Ectodermal cell (in vitro differentiated cells): ENCODE results near the gene PNLIPRP3. TPM values are rescaled to one million over a fixed set of nuclear protein-coding genes. Genes with fewer than 3 reads are reported as not detected.
"Not testable (repeated sequence)": the region's sequence is repeated elsewhere in the genome, so short reads cannot be mapped to it uniquely, and the experiment has no call there.

Source experiments
- H3K27ac ChIP-seq: 2 replicates; pipeline ENCODE4 v1.7.0; 2013; ENCODE audit warnings: mild to moderate bottlenecking, low read depth, low read length; ENCODE audit not compliant: insufficient read depth, poor library complexity, severe bottlenecking
- H3K27me3 ChIP-seq: 2 replicates; pipeline ENCODE4 v1.7.0; 2013; ENCODE audit warnings: mild to moderate bottlenecking, low read length; ENCODE audit not compliant: insufficient read depth, control insufficient read depth, poor library complexity, severe bottlenecking
- H3K36me3 ChIP-seq: one replicate; pipeline ENCODE4 v1.7.0; 2013; ENCODE audit warnings: low read length; ENCODE audit not compliant: control insufficient read depth, insufficient read depth
- H3K4me1 ChIP-seq: one replicate; pipeline ENCODE4 v1.7.0; 2013; ENCODE audit warnings: low read length; ENCODE audit not compliant: control insufficient read depth, insufficient read depth
- H3K4me3 ChIP-seq: 2 replicates; pipeline ENCODE4 v1.7.0; 2013; ENCODE audit warnings: low read depth, low read length, control low read depth; ENCODE audit not compliant: insufficient read depth
- H3K9me3 ChIP-seq: 2 replicates; pipeline ENCODE4 v1.7.0; 2013; ENCODE audit warnings: mild to moderate bottlenecking, low read length, moderate library complexity; ENCODE audit not compliant: control insufficient read depth
- WGBS, 2 experiments: methylation state at CpG; one replicate each; pipeline ENCODE4 v1.1.7; 2013; ENCODE audit warnings: missing lambda C conversion rate in 2 of 2; 5-methylcytosine and 5-hydroxymethylcytosine counted together
- polyA plus RNA-seq, 4 experiments: library from polyadenylated mRNA; stranded (reverse); fragments of 50-300 nt; gene quantifications; one replicate each; pipeline ENCODE4 v1.2.3, GENCODE V29; 2013

The PNLIPRP3 gene
- polyA plus RNA-seq (2013, experiment 1 of 4), result not detected
- not detected for polyA plus RNA-seq (2013, experiment 2 of 4)
- polyA plus RNA-seq (2013, experiment 3 of 4), result not detected
- not detected for polyA plus RNA-seq (2013, experiment 4 of 4)

DNA sequence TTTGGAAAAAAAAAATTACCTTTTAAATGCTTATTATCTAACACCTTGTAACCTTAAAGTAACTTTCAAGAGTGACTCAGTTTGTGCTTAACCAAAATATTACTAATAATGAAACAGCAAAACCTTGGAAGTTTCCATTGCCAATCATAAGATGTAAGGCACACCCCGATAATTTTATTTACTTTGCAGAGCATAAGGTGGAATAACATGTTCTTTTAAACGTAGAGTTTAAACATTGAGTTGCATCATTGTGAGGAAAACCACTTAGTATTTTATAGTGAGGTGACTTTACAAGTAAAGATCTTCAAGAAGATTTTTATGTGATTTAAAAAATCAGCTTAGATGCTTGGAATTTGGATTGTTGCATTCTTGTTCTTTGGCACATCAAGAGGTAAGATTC lies at the start of gene PNLIPRP3:
Gene PNLIPRP3 (plus strand): TSS at position 177 of the 400 bp plus-strand sequence. CDS start 166 bp downstream, at position 343.
- Histone ChIP-seq H3K4me1 (no peaks in the 10 kb centered on the region), H3K9me3 (no peaks in the 10 kb centered on the region), H3K27ac (no peak within 1 kb of the TSS), H3K27me3 (no peaks in the 10 kb centered on the region), H3K4me3 (no peak within 1 kb of the TSS), H3K36me3 (no peaks in the 10 kb centered on the region)
- WGBS, 2 experiments, result 93 to 95% methylated on average over 2 of the region's 2 CpGs

DNA sequence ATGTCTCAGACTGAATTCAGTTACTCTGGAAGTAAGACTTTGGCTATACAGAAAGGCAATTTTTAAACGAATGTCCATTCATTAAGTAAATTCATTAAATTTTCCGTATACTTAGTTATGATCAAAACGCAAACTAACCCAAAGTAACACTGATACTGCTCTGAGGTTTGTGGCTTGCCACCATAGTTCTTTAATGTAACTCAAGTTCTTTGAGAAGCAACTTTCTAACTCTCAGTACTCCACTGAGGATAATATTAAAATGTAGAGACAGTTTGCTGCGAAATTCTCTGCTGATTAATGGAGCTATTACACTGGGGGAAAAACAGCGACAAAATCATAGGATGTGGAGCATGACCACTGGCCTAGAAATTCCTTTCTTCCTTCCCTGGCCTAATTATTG lies 45.4 kb upstream of the PNLIPRP3 start:
- Histone ChIP-seq H3K4me3 (no peak overlapping the region), H3K9me3 (no peaks in the 10 kb centered on the region), H3K27me3 (no peaks in the 10 kb centered on the region), H3K4me1 (no peaks in the 10 kb centered on the region), H3K36me3 (no peaks in the 10 kb centered on the region), H3K27ac (no peak overlapping the region)
- 94 to 96% methylated on average over 5 of the region's 5 CpGs for WGBS, 2 experiments

DNA sequence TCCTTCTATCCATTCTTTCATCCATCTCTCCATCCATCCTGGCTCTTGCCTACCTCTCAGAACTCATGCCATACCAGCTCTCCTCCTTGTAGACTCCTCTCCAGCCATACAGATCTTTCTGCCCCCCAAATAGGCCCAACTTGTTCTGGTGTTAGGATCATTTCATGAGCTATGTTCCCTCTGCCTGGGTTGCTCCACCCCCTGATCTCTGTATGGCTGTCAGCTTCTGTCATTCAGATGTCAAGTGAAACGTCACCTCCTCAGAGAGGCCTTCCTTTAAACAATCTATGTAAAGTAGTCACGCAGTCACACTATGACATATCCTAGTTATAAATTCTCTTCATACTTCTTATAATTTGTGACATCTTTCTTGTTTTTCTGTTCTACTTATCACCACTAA lies 42.3 kb upstream of the PNLIPRP3 start:
- H3K27me3 ChIP-seq, result no peaks in the 10 kb centered on the region
- no peaks in the 10 kb centered on the region for H3K9me3 ChIP-seq
- H3K27ac ChIP-seq, result no peak overlapping the region
- no peaks in the 10 kb centered on the region for H3K36me3 ChIP-seq
- no peaks in the 10 kb centered on the region for H3K4me1 ChIP-seq
- WGBS, 2 experiments, result 78% methylated on average over 2 of the region's 2 CpGs
- no peak overlapping the region for H3K4me3 ChIP-seq

DNA sequence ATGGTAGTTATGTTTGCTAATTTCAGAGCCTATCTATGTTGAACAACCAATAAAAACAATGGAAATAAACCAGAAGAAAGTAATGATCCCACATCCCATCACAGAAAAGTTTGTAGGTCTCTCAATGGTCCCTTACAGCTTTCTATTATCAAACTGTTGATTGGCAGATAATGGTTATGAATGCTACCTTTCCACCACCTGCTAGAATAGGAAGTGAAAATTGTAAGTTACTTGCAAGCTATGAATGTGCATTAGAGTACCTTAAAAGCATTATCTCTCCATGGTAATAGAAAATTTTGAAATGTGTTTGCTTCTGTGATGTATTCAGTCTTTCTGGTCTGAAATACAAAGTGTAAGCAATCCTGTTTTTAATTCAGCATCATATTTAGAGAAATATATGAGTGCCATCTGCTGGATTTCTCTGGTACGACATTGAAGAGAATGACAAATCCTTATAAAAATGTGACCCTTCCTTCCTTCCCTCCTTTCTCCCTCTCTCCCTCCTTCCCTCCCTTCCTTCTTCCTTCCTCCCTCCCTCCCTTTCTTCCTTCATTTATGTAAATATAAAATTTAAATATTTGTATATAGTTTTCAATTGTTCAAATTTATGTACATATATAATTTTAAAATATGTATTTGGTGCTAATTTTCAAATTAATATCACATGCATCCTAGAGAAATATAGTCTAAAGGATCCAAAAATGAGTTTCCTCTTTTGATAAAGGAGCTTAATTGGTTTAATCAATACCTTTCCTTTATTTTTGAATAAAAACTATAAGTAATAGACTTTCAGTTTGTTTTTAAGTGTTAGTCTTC lies 41.4 kb upstream of the PNLIPRP3 start:
- Histone ChIP-seq H3K27ac (no peak overlapping the region), H3K9me3 (no peaks in the 10 kb centered on the region), H3K27me3 (no peaks in the 10 kb centered on the region), H3K4me1 (no peaks in the 10 kb centered on the region), H3K36me3 (no peaks in the 10 kb centered on the region), H3K4me3 (no peak overlapping the region)
- 0% methylated on average over 1 of the region's 1 CpG for WGBS, 2 experiments

DNA sequence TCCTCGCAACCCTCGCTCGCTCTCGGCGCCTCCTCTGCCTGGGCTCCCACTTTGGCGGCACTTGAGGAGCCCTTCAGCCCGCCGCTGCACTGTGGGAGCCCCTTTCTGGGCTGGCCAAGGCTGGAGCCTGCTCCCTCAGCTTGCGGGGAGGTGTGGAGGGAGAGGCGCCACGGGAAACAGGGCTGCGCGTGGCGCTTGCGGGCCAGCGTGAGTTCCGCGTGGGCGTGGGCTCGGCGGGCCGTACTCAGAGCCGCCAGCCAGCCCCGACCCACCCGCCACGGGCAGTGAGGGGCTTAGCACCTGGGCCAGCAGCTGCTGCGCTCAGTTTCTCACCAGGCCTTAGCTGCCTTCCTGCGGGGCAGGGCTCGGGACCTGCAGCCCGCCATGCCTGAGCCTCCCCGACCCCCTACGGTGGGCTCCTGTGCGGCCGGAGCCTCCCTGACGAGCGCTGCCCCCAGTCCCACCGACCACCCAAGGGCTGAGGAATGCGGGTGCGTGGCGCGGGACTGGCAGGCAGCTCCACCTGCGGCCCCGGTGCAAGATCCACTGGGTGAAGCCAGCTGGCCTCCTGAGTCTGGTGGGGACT lies 34.3 kb upstream of the PNLIPRP3 start:
- not testable (repeated sequence) for H3K9me3 ChIP-seq, H3K4me1 ChIP-seq, H3K27ac ChIP-seq, H3K36me3 ChIP-seq, H3K4me3 ChIP-seq, H3K27me3 ChIP-seq
- 96 to 97% methylated on average over 43 of the region's 43 CpGs for WGBS, 2 experiments

DNA sequence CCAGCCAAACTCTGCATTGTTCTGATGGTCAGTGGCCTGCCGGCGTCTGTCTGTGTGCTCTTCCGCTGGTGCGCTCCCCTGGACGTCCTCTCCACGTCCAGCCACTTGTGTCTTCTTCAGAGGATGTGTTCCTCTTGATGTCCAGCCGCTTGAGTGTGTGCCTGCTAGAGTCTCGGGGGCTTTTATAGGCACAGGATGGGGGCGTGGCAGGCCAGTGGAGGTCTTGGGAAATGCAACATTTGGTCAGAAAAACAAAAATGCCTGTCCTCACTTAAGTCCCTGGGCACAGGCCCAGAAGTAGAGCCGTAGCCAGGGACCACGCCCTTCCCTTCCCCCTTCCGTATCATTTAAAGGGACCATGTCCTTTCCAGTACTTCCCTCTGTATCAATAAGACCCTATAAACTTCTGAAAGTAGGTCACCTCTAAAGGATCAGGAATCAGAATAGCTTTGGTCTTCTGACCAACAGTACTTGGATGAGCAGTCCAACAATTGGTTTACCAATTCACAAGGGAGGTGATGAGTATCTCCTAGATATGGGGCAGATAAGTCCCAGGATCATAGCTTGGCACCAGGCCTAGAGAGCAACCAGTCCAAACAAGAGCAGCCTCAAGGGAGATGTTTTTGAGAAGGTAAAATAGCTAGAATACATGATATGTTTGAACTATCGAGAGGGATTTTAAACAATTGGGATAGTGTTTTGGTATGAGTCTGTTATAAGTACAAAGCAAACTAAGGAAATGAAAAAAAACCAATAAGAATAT lies 32.2 kb upstream of the PNLIPRP3 start:
- no peaks in the 10 kb centered on the region for H3K9me3 ChIP-seq
- H3K4me1 ChIP-seq, result no peaks in the 10 kb centered on the region
- 93% methylated on average over 13 of the region's 13 CpGs for WGBS, 2 experiments
- no peaks in the 10 kb centered on the region for H3K36me3 ChIP-seq
- H3K4me3 ChIP-seq, result no peak overlapping the region
- no peak overlapping the region for H3K27ac ChIP-seq
- no peaks in the 10 kb centered on the region for H3K27me3 ChIP-seq

DNA sequence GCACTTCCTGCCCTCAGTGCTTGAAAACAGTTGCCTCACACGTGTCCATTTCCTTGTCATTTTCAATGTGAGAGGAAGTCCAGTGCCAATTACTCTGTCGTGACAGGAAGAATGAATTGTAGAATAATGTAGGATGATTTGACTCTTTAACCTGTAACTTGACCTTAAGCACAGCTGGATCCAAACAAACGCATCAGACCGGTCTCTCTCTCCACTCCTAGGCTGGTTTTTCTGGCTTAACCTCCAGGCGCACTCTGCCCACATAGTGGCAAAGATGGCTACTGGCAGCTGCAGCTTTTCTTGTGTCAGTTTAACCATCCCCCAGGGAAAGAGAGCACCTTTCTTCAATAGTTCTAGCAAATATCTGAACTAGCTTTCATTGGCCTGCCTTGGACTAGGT lies 29.4 kb upstream of the PNLIPRP3 start:
- H3K4me1 ChIP-seq, result no peaks in the 10 kb centered on the region
- 85 to 87% methylated on average over 5 of the region's 5 CpGs for WGBS, 2 experiments
- no peak overlapping the region for H3K4me3 ChIP-seq
- H3K27me3 ChIP-seq, result no peaks in the 10 kb centered on the region
- H3K27ac ChIP-seq, result no peak overlapping the region
- no peaks in the 10 kb centered on the region for H3K36me3 ChIP-seq
- no peaks in the 10 kb centered on the region for H3K9me3 ChIP-seq

DNA sequence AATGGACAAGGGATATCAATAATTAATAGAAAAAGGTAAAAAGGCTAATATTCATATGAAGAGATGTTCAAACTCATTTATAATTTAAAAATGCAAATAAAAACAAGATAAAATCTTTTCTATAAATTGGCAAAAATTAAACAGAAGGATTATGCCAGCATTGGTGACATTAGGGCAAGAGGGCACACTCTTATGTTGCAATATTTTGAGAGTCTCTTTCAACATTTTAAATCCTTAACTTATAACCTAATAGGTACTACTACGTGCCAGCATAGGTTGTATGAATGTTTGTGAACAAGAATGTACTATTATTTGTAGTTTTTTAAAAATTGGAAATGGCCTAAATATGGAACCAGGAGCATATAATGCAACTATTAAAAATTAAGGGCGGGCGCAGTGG lies 24.8 kb upstream of the PNLIPRP3 start:
- Histone ChIP-seq H3K4me3 (no peak overlapping the region), H3K27me3 (no peaks in the 10 kb centered on the region), H3K9me3 (no peaks in the 10 kb centered on the region), H3K27ac (no peak overlapping the region), H3K4me1 (no peaks in the 10 kb centered on the region), H3K36me3 (no peaks in the 10 kb centered on the region)
- WGBS, 2 experiments, result 94 to 98% methylated on average over 3 of the region's 3 CpGs

DNA sequence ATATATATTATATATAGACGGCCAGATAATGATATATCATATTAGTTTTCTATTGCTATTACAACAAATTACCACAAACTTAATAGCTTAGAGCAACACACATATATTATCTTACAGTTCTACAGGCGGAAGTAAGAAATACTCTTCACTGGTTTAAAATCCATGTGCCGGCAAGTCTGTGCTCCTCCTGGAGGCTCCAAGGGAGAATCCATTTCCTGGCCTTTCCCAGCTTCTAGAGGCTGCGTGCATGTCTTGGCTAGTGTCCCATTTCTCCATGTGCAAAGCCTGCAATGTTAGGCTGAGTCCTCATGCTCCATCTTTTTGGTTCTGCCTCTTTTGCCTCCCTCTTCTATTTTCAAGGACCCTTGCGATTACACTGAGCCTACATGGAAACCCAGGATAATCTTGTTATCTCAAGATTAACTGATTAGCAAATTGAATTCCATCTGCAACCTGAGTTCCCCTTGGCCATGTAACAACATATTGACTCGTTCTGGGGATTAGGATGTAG lies 23.9 kb upstream of the PNLIPRP3 start:
- Histone ChIP-seq H3K4me1 (no peaks in the 10 kb centered on the region), H3K27me3 (no peaks in the 10 kb centered on the region)
- 92 to 94% methylated on average over 5 of the region's 6 CpGs for WGBS, 2 experiments

DNA sequence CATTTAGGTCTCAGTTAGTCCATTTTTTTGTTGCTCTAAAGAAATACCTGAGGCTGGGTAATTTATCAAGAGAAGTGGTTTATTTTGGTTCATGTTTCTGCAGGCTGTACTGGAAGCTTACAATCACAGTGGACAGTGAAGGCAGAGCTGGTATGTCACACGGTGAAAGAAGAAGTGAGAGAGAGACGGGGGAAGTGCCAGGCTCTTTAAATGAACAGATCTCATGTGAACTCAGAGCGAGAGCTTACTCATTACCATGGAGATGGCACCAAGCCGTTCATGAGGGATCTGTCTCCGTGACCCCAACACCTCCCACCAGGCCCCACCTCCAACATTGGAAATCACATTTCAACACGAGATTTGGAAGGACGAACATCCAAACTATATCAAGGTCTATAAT lies 18.9 kb upstream of the PNLIPRP3 start:
- no peaks in the 10 kb centered on the region for H3K27me3 ChIP-seq
- WGBS, 2 experiments, result 34 to 60% methylated on average over 5 to 7 of the region's 7 CpGs
- H3K4me1 ChIP-seq, result no peaks in the 10 kb centered on the region
- H3K9me3 ChIP-seq, result no peaks in the 10 kb centered on the region
- H3K27ac ChIP-seq, result no peak overlapping the region
- H3K36me3 ChIP-seq, result no peaks in the 10 kb centered on the region
- H3K4me3 ChIP-seq, result no peak overlapping the region

More for the DNA sequence above, 23.9 kb upstream of the PNLIPRP3 start:
- Histone ChIP-seq H3K9me3 (no peaks in the 10 kb centered on the region), H3K4me3 (no peak overlapping the region), H3K27ac (no peak overlapping the region), H3K36me3 (no peaks in the 10 kb centered on the region)
